HepG2 (cell line): ENCODE results near the gene TTC6. TPM values are rescaled to one million over a fixed set of nuclear protein-coding genes. Genes with fewer than 3 reads are reported as not detected.

ENCODE experiments used
- CHD4 ChIP-seq: fragments of 200-600 bp; sonication (generic); IDR thresholded peaks from 2 replicates; pipeline ENCODE4 v1.7.0; 2017; ENCODE audit warnings: mild to moderate bottlenecking, low read length, borderline replicate concordance
- HHEX ChIP-seq: IDR thresholded peaks from 2 replicates; pipeline ENCODE4 v1.6.1; 2016; ENCODE audit warnings: control low read depth
- HMG20B ChIP-seq: conservative IDR thresholded peaks from 2 replicates; pipeline ENCODE4 v1.6.1; 2016; ENCODE audit warnings: missing genetic modification reagents, missing compliant biosample characterization
- JUND ChIP-seq: sonication (generic); formaldehyde crosslinking; IDR thresholded peaks from 2 replicates; pipeline ENCODE4 v1.8.0; 2022; ENCODE audit warnings: mild to moderate bottlenecking, missing genetic modification reagents
- NFYB ChIP-seq: sonication (generic); formaldehyde crosslinking; IDR thresholded peaks from 2 replicates; pipeline ENCODE4 v1.4.0; 2020; ENCODE audit warnings: missing genetic modification reagents
- NRL ChIP-seq: sonication (generic); formaldehyde crosslinking; IDR thresholded peaks from 2 replicates; pipeline ENCODE4 v1.5.0; 2020; ENCODE audit warnings: missing genetic modification reagents, mild to moderate bottlenecking, moderate library complexity, borderline replicate concordance
- SRF ChIP-seq: IDR thresholded peaks from 2 replicates; pipeline ENCODE4 v1.6.1; 2011; ENCODE audit warnings: mild to moderate bottlenecking, low read depth, low read length, moderate library complexity
- TSC22D2 ChIP-seq: sonication (generic); formaldehyde crosslinking; IDR thresholded peaks from 2 replicates; pipeline ENCODE4 v1.5.1; 2020; ENCODE audit warnings: missing genetic modification reagents, mild to moderate bottlenecking, borderline replicate concordance
- ZNF10 ChIP-seq: sonication (generic); formaldehyde crosslinking; IDR thresholded peaks from 2 replicates; pipeline ENCODE4 v1.4.0; 2020; ENCODE audit warnings: mild to moderate bottlenecking, low read depth, missing genetic modification reagents, borderline replicate concordance
- ZNF136 ChIP-seq: sonication (generic); formaldehyde crosslinking; IDR thresholded peaks from 2 replicates; pipeline ENCODE4 v1.8.1; 2022; ENCODE audit warnings: low read depth, mild to moderate bottlenecking, moderate library complexity, missing genetic modification reagents
- ZNF234 ChIP-seq: sonication (generic); formaldehyde crosslinking; conservative IDR thresholded peaks from 2 replicates; pipeline ENCODE4 v1.5.1; 2020; ENCODE audit warnings: mild to moderate bottlenecking, missing genetic modification reagents
- ZNF253 ChIP-seq: sonication (generic); formaldehyde crosslinking; IDR thresholded peaks from 2 replicates; pipeline ENCODE4 v1.8.0; 2022; ENCODE audit warnings: mild to moderate bottlenecking, missing genetic modification reagents, borderline replicate concordance
- ZNF431 ChIP-seq: sonication (generic); formaldehyde crosslinking; IDR thresholded peaks from 2 replicates; pipeline ENCODE4 v1.9.0; 2022; ENCODE audit warnings: missing genetic modification reagents, low read depth, mild to moderate bottlenecking, borderline replicate concordance
- ZNF567 ChIP-seq: sonication (generic); formaldehyde crosslinking; IDR thresholded peaks from 2 replicates; pipeline ENCODE4 v1.8.1; 2023; ENCODE audit warnings: mild to moderate bottlenecking, missing genetic modification reagents, borderline replicate concordance
- ZNF615 ChIP-seq: sonication (generic); formaldehyde crosslinking; IDR thresholded peaks from 2 replicates; pipeline ENCODE4 v1.5.0; 2020; ENCODE audit warnings: mild to moderate bottlenecking, missing genetic modification reagents, borderline replicate concordance
- ZNF629 ChIP-seq: sonication (generic); formaldehyde crosslinking; conservative IDR thresholded peaks from 2 replicates; pipeline ENCODE4 v1.5.0; 2020; ENCODE audit warnings: missing genetic modification reagents
- ZNF678 ChIP-seq: sonication (generic); formaldehyde crosslinking; IDR thresholded peaks from 2 replicates; pipeline ENCODE4 v1.4.0; 2020; ENCODE audit warnings: mild to moderate bottlenecking, missing genetic modification reagents
- ZNF720 ChIP-seq: sonication (generic); formaldehyde crosslinking; IDR thresholded peaks from 2 replicates; pipeline ENCODE4 v1.4.0; 2020; ENCODE audit warnings: missing genetic modification reagents
- ZNF768 ChIP-seq: sonication (generic); formaldehyde crosslinking; IDR thresholded peaks from 2 replicates; pipeline ENCODE4 v1.4.0; 2020; ENCODE audit warnings: missing genetic modification reagents
- ZNF772 ChIP-seq: sonication (generic); formaldehyde crosslinking; IDR thresholded peaks from 2 replicates; pipeline ENCODE4 v1.5.0; 2020; ENCODE audit warnings: mild to moderate bottlenecking, missing genetic modification reagents
- ZSCAN31 ChIP-seq: sonication (generic); formaldehyde crosslinking; IDR thresholded peaks from 2 replicates; pipeline ENCODE4 v1.5.0; 2020; ENCODE audit warnings: low read depth, mild to moderate bottlenecking, missing genetic modification reagents
- polyA plus RNA-seq, 8 experiments: library from polyadenylated mRNA; depleted of rRNA in 3 of 8; stranded (reverse) in 7 of 8; unstranded in 1 of 8; fragments of >200 nt; fragmentation: Illumina TruSeq in 4 of 8; extraction: Trizol in 4 of 8; gene quantifications; 2 replicates each; pipeline versions ENCODE4 v1.2.1 to v1.2.3, GENCODE V29; 2011 to 2016; ENCODE audit warnings: low read depth in 4 of 8, missing spikeins in 1 of 8, mixed read lengths in 1 of 8; ENCODE audit not compliant: insufficient read depth in 1 of 8
- total RNA-seq, 5 experiments: library from RNA; depleted of rRNA; stranded (reverse); fragments of >200 nt; fragmentation: Illumina TruSeq; extraction: Trizol; gene quantifications; 2 replicates each; pipeline ENCODE4 v1.2.3, GENCODE V29; 2016; ENCODE audit warnings: low read depth in 1 of 5
- TF ChIP-seq, protein P1 (sequence below): IDR thresholded peaks from 2 replicates; pipeline ENCODE4 v1.6.1; 2016; ENCODE audit warnings: low read depth
- TF ChIP-seq, protein P2 (sequence below): sonication (generic); formaldehyde crosslinking; IDR thresholded peaks from 2 replicates; pipeline ENCODE4 v1.4.0; 2020; ENCODE audit warnings: mild to moderate bottlenecking, missing genetic modification reagents
- TF ChIP-seq, protein P3 (sequence below): sonication (generic); formaldehyde crosslinking; IDR thresholded peaks from 2 replicates; pipeline ENCODE4 v1.5.0; 2020; ENCODE audit warnings: mild to moderate bottlenecking, missing genetic modification reagents

Gene TTC6
- total and polyA plus RNA-seq, 2 of the 13 experiments (the other 11 are each of a cell fraction or from before 2014, with no cell fraction given), result 9.3 to 27.4 TPM

DNA sequence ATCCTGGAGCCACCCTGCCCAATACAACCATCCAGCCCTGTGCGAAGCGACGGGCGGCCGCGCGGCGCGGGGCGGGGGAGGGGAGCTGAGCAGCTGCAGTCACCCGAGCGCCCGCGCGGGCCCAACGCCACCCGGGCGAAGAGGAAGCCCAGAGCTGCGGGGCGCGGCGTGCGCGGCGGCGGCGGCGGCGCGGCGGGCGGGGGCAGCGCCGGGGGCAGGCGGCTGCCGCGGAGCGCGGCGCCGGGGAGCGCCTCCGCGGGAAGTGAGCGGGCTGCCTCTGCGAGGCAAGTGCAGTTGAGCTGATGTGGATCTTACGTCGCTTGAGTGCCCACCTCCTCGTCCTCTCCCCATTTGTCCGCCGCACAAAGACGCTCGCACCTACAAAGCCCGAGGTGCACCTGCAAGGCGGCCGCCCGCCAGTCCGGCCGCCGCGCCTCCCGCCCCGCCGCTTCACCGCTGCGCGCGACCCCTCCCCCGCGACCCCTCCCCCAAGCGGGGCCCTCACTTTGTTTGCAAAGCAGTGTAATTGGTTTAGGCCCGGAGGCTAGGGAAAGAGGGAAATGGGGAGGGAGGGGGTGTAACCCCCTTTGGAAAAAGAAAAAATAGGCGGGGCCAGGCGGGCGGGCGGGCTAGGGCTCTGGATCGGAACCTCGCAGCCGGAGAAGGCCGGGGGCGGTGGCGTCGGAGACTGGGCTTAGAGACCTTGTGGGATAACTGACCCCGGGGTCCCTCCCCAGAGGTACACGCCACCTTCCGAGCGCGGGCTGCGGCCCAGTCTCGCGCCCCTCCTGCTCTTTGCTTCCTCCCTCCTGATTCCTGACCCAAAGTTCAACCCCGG, at the start of gene TTC6, which contains the start of gene FOXA1 (continued):
- TF ChIP-seq ZNF629 (CRISPR knock-in tag), result peak; percentile 57
- 0 out of 2 replicates have a peak, but pooled peaks have one; percentile 12 for TF ChIP-seq ZNF431 (CRISPR knock-in tag)
- TF ChIP-seq HMG20B (CRISPR knock-in tag), result peak; percentile 83; the same call in 1 of the 2 replicates
- peak; percentile 95 for TF ChIP-seq ZNF772 (CRISPR knock-in tag)
- no peak for TF ChIP-seq ZNF720 (CRISPR knock-in tag)
- TF ChIP-seq ZSCAN31 (CRISPR knock-in tag), result no peak; the same call in 1 of the 2 replicates
- TF ChIP-seq, protein P1, sequence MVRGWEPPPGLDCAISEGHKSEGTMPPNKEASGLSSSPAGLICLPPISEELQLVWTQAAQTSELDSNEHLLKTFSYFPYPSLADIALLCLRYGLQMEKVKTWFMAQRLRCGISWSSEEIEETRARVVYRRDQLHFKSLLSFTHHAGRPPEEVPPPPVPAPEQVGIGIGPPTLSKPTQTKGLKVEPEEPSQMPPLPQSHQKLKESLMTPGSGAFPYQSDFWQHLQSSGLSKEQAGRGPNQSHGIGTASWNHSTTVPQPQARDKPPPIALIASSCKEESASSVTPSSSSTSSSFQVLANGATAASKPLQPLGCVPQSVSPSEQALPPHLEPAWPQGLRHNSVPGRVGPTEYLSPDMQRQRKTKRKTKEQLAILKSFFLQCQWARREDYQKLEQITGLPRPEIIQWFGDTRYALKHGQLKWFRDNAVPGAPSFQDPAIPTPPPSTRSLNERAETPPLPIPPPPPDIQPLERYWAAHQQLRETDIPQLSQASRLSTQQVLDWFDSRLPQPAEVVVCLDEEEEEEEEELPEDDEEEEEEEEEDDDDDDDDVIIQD, result no peak; the same call in 1 of the 2 replicates
- TF ChIP-seq ZNF567 (CRISPR knock-in tag), result 0 out of 2 replicates have a peak, but pooled peaks have one; percentile 87
- TF ChIP-seq NFYB (CRISPR knock-in tag), result peak; percentile 63
- TF ChIP-seq, protein P2, sequence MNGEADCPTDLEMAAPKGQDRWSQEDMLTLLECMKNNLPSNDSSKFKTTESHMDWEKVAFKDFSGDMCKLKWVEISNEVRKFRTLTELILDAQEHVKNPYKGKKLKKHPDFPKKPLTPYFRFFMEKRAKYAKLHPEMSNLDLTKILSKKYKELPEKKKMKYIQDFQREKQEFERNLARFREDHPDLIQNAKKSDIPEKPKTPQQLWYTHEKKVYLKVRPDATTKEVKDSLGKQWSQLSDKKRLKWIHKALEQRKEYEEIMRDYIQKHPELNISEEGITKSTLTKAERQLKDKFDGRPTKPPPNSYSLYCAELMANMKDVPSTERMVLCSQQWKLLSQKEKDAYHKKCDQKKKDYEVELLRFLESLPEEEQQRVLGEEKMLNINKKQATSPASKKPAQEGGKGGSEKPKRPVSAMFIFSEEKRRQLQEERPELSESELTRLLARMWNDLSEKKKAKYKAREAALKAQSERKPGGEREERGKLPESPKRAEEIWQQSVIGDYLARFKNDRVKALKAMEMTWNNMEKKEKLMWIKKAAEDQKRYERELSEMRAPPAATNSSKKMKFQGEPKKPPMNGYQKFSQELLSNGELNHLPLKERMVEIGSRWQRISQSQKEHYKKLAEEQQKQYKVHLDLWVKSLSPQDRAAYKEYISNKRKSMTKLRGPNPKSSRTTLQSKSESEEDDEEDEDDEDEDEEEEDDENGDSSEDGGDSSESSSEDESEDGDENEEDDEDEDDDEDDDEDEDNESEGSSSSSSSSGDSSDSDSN, result no peak; the same call in 1 of the 2 replicates
- no peak for TF ChIP-seq ZNF678 (CRISPR knock-in tag)
- peak; percentile 87; the same call in 1 of the 2 replicates for TF ChIP-seq ZNF253 (CRISPR knock-in tag)
- TF ChIP-seq ZNF234 (CRISPR knock-in tag), result no peak
- no peak for TF ChIP-seq ZNF10 (CRISPR knock-in tag)
- no peak for TF ChIP-seq NRL (CRISPR knock-in tag)
- TF ChIP-seq ZNF136 (CRISPR knock-in tag), result no peak
- no peak for TF ChIP-seq ZNF615 (CRISPR knock-in tag)
- TF ChIP-seq TSC22D2 (CRISPR knock-in tag), result peak; percentile 27; the same call in 1 of the 2 replicates
- peak; percentile 63 for TF ChIP-seq ZNF768
- TF ChIP-seq CHD4, result no peak
- no peak; the same call in 1 of the 2 replicates for TF ChIP-seq JUND (CRISPR knock-in tag)
- TF ChIP-seq, protein P3, sequence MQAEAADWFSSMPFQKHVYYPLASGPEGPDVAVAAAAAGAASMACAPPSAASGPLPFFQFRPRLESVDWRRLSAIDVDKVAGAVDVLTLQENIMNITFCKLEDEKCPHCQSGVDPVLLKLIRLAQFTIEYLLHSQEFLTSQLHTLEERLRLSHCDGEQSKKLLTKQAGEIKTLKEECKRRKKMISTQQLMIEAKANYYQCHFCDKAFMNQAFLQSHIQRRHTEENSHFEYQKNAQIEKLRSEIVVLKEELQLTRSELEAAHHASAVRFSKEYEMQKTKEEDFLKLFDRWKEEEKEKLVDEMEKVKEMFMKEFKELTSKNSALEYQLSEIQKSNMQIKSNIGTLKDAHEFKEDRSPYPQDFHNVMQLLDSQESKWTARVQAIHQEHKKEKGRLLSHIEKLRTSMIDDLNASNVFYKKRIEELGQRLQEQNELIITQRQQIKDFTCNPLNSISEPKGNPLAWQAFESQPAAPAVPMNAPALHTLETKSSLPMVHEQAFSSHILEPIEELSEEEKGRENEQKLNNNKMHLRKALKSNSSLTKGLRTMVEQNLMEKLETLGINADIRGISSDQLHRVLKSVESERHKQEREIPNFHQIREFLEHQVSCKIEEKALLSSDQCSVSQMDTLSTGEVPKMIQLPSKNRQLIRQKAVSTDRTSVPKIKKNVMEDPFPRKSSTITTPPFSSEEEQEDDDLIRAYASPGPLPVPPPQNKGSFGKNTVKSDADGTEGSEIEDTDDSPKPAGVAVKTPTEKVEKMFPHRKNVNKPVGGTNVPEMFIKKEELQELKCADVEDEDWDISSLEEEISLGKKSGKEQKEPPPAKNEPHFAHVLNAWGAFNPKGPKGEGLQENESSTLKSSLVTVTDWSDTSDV (CRISPR knock-in tag), result no peak
- no peak for TF ChIP-seq SRF
- TF ChIP-seq HHEX (CRISPR knock-in tag), result no peak
